Astrocyte (in vitro differentiated cells and primary cell): Measurements from ENCODE around the gene UBL4B.

Experiments
- CTCF ChIP-seq: IDR thresholded peaks from 2 replicates; pipeline ENCODE4 v1.5.1; 2011; ENCODE audit warnings: low read depth, mild to moderate bottlenecking, inconsistent platforms, low read length, moderate library complexity; ENCODE audit not compliant: insufficient read depth
- EZH2 ChIP-seq: IDR thresholded peaks from 2 replicates; pipeline ENCODE4 v1.6.1; 2012; ENCODE audit warnings: mild to moderate bottlenecking, low read length, inconsistent platforms; ENCODE audit not compliant: insufficient read depth

GRCh38 chr1:110136911-110137310 lies 24.7 kb downstream of the UBL4B start:
- TF ChIP-seq CTCF (no peak), EZH2 (no peak)
